PC-9 (cell line): ENCODE data around the gene PPM1N.

Source experiments
- EZH2 ChIP-seq: fragments of 200-600 bp; sonication (generic); IDR thresholded peaks from 2 replicates; pipeline ENCODE4 v1.8.0; 2017; ENCODE audit warnings: antibody characterized with exemption, low read depth
- TF ChIP-seq, protein P1 (sequence below): fragments of 200-600 bp; sonication (generic); conservative IDR thresholded peaks from 2 replicates; pipeline ENCODE4 v1.6.1; 2017; ENCODE audit warnings: mixed run types, antibody characterized with exemption, mild to moderate bottlenecking, moderate library complexity

DNA sequence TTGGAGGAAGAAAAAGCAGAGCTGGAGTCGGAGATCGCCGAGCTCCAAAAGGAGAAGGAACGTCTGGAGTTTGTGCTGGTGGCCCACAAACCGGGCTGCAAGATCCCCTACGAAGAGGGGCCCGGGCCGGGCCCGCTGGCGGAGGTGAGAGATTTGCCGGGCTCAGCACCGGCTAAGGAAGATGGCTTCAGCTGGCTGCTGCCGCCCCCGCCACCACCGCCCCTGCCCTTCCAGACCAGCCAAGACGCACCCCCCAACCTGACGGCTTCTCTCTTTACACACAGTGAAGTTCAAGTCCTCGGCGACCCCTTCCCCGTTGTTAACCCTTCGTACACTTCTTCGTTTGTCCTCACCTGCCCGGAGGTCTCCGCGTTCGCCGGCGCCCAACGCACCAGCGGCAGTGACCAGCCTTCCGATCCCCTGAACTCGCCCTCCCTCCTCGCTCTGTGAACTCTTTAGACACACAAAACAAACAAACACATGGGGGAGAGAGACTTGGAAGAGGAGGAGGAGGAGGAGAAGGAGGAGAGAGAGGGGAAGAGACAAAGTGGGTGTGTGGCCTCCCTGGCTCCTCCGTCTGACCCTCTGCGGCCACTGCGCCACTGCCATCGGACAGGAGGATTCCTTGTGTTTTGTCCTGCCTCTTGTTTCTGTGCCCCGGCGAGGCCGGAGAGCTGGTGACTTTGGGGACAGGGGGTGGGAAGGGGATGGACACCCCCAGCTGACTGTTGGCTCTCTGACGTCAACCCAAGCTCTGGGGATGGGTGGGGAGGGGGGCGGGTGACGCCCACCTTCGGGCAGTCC is 25.5 kb upstream of the PPM1N start:
- no peak for TF ChIP-seq EZH2
- TF ChIP-seq, protein P1, sequence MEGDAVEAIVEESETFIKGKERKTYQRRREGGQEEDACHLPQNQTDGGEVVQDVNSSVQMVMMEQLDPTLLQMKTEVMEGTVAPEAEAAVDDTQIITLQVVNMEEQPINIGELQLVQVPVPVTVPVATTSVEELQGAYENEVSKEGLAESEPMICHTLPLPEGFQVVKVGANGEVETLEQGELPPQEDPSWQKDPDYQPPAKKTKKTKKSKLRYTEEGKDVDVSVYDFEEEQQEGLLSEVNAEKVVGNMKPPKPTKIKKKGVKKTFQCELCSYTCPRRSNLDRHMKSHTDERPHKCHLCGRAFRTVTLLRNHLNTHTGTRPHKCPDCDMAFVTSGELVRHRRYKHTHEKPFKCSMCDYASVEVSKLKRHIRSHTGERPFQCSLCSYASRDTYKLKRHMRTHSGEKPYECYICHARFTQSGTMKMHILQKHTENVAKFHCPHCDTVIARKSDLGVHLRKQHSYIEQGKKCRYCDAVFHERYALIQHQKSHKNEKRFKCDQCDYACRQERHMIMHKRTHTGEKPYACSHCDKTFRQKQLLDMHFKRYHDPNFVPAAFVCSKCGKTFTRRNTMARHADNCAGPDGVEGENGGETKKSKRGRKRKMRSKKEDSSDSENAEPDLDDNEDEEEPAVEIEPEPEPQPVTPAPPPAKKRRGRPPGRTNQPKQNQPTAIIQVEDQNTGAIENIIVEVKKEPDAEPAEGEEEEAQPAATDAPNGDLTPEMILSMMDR, result no peak
